A673 (cell line): ENCODE measurements around the gene TOM1L2.

Experiments
- CTCF ChIP-seq: fragments of 300-800, 200-600 bp; sonication (generic); conservative IDR thresholded peaks from 2 replicates; pipeline ENCODE4 v1.5.1; 2017; ENCODE audit warnings: low read depth, mild to moderate bottlenecking, antibody characterized with exemption, low read length, moderate library complexity, mixed read lengths
- EZH2 ChIP-seq: fragments of 200-600 bp; sonication (generic); IDR thresholded peaks from 2 replicates; pipeline ENCODE4 v1.6.1; 2017; ENCODE audit warnings: borderline replicate concordance, low read depth, mild to moderate bottlenecking, mixed read lengths, antibody characterized with exemption, low read length; ENCODE audit not compliant: poor library complexity, severe bottlenecking

- TF ChIP-seq CTCF (no peak), EZH2 (no peak)
Observed at GRCh38 chr17:17816240-17816814, 155.9 kb downstream of the TOM1L2 start.
